ENCODE measurements around the gene SMARCE1.
"Not testable (repeated sequence)": the region's sequence is repeated elsewhere in the genome, so short reads cannot be mapped to it uniquely, and the experiment has no call there.

SMARCE1 gene

DNA sequence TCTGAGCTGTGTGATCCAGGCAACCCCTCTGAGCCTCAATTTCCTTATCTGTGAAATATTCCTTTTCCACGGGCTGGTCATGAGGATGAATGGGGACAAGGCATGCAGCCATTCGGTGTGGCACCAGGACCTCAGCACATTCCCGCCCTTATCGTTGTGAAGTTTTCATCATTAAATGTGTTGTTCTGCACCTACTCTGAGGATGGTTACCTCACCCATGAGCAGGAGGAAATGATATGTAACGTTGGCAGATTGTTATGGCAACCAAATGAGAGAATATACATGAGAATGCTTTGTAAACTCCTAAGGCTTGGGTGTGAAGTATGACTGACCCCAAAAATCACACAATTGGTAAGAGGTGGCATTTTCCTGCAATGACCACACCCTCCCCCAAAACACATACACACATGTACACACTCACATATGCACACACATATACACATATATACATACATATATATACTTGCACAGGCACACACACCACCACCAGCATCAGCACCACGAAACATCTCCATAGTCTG, 39.5 kb downstream of the SMARCE1 start:
- no peak for DNase-seq

DNA sequence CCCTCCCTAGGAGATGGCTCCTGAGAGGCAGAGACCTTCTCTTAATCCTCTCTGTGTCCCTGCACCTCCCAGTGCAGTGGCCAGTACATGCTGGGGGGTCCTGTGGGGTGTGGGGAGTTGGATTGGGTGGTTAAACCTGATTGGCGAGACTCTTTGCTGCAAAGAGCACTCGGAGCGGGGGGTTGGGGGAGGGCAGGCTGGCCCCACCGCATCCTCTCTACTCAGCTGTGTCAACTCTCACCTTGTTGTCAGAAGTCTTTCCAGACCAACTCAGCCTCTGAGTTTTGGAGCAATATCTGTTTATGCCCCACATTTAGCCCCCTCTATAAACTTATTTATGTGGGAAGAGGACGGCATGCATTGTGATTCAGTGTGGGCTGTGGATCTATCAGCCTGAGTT, 40.0 kb downstream of the SMARCE1 start:
- no peak for DNase-seq

DNA sequence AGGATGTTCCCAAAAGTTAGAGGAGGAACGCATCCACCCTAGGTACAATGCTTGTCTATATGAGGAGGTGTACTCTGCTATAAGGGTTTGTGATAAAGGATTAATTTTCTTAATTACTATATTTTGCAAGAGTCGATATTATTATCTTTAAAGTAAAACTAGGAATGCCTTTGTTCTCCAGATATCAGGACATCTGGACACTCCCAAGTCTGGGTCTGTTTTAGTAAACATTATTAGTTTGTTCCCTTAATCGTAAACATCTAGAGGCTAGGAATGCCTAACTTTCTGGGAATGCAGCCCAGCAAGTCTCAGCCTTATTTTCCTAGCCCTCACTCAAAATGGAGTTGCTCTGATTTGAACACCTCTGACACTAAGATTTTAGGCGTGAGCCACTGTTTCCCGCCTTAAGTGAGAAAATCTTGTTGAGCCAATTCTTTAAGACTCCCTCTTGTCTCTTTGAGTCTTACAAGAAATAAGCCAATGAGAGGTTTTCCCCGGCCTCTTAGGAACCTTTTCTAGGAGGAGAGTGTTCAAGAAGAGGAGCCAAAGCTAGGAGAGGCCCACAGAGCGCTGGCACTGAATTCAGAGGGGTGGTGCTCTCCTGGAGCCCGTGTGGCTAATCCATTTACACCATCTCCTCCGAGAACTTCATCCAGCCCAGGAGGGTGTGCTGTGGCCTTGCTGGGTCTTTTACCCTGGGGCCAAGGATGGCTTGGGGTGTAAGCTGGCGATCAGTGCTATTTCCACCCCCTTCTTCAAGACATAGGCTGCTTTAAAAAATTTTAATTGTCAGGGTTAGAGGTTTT, 40.9 kb downstream of the SMARCE1 start:
- no peak for DNase-seq

DNA sequence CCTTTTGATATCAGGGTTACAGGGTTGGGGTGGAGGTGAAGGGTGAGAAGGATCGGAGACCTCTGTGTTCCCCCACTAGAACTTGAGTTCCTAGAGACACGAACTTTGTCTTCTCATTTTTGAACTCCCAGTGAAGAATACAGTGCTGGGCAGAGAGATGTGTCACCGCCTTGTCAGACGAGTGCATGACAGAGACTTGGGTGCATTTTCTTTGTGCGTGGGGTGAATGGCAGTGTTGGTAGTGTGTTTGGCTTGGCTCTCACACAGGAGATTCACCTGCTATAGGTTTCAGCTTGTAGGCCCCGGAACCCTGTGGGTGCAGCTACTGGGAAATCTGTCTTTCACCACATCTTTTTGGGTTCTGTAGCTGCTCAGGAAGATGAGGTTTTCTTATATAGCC, 42.3 kb downstream of the SMARCE1 start:
- DNase-seq: no peak

DNA sequence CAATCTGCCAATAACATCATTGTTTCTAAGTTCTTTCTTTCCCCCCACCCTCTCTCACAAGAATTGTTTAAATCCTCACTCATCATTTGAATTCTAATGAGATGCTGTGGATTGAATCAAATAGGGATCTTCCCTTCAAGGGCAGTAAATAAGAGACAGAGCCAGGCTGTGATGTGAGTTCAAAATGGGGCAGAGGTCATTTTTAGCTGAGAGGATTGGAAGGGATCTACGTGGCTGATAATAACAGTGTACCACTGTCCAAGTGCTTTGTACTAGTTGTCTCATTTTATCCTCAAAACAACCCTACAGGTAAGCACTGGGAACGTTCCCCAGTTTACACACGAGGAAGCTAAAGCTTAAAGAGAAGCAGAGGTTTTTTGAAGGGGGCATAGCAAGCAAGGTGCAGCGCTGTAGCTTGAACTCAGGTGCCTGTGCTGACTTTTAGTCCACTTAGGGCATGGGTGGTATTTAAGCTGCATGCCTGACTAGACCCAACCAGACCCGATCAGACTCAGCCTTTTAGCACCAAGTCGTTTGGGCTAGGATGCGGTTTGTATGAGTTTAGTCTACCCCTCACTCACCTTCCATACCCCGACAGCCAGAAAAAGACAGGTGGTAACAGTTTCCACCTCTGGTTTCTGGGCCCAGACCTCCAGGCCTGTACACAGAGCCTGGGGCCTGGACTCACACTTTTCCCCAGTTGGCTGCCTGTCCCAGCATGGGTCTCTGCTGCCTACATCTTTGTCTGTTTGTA, 43.1 kb downstream of the SMARCE1 start:
- no peak for DNase-seq

DNA sequence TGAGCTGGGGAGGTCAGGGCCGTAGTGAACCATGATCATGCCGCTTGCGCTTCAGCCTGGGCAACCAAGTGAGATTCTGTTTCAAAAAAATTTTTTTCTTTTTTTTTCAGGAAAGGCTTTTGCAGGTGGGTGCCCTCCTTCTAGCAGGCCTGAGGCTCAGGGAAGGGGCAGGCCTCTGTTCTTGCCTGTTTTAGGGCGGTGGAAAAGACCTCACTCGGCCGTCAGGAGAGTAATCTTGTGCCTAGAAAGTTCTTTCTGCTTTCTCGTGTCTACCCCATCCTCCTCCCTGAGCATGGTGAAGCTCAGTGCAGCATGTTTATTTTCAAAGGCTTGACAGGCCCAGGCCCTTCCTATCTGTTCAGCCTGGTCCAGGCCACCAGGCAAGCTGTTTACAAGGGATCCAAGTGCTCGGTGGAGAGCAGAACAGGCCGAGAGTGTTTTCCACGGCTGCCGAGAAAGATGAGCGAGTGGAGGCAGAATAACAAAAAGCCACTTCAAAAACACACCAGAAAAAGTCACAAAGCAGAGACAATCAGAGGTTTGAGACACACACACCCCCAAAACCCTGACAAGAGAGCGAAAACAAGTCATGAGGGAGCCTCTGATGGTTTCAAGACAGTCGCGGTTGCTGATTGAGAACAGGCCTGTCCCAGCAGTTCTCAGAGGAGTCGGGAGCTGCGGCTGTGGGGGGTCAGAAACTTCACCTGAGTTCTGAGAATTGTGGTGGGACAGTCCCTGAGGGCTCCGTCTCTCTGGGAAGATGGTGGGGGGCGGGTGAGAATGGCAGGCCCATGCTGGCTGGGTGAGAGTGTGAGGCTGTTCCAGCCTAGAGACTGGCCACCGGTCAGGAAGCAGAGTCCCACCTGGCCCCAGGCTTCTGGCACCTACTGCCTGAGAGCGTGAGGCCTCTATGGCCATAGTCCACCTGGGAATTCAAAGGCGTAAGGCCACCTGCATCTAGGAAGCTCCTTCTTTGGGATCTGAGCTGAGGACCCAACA, 44.9 kb downstream of the SMARCE1 start:
- no peak for DNase-seq

DNA sequence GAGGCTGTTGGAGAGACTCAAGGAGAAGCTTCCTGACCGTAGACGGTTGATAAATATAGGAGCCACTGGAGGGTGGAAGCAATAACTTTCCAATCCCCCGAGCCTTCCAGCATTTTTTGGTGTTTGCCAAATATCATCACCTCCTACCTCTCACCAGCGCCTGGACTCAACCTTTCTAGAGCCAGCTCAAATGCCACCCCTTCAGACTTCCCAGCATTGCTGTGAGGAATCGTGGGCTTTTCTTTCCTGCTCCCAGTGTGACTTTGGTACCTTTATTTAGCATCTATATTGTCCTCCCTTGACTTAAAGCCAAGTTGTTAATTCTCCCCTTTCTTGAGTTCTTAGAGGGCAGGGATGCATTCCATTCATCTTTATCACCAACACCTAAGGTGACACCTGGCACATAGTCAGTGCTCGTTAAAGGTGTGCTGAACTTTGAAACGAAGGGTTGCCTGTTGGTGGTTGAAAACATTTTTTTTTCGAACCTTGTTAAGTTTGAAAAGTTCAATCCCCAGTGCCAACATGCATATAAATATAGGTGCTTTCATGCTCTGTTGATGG, 47.1 kb downstream of the SMARCE1 start:
- DNase-seq: no peak

DNA sequence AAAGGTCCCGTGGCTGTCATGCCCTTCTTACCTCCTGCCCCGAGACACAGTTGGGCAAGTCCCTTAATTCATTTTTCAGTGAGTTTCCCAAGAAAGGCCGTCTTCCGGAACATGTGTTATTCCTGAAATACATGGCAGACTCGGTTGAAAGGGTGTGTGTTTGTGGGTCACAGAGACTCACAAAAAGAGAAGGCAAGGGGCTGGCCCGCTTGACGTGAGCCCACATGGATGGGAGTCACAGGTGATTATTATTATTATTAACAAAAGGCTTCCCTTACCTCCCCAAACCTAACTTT, 48.2 kb downstream of the SMARCE1 start:
- no peak for DNase-seq

DNA sequence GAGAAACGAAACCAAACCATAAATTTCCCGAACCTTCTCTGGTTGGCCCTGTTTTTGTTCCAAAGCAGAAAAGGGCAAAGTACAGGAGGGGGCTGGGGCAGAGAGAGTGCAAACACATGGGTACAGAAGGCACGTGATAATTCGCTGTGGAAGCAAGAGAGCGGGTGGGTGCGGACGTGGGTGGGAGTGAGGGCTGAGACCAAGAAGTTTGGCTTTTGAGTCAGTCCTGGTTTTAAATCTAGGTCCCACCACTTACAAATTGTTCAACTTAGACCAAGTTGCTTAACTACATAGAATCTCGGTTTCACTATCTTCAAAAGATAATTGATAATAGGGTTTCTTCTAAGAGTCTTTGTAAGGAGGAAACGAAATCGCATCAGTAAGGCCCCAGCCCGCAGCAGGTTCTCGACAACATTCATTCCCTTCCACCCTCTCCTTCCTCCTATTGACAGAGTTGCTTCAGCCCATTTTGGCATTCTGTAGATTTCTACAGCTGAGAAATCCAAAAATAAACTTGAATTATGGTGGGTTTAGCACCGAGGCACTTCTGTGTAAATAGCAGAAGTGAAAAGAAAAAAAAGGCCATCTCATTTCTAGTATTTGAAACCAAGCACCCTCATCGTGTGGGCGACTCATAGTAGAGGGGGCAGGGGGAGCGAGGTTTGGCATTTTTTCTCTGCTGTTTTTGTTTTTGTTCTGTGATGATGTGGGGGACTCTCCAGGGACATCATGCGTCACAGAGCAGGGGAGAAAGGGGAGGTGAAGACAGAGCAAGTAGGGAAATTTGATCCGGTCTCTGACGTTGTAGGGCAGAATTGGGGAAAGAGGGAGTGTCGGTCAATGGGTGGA, 48.8 kb downstream of the SMARCE1 start:
- no peak for DNase-seq

DNA sequence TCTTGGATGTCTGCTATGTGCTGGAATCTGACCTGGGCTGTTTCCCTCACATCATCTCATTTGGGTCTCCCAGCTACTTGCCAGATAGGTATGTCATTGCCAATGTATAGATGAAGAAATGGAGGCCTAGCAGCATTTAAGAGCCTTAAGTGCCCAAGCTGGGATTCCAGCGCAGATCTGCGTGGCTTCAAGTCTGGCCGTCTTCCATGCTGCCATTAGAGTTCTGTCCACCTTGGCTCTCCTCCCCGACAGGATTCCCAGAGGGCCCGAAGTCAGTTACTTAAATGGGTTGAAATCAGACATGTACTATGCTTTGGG, 49.4 kb downstream of the SMARCE1 start:
- no peak for DNase-seq

DNA sequence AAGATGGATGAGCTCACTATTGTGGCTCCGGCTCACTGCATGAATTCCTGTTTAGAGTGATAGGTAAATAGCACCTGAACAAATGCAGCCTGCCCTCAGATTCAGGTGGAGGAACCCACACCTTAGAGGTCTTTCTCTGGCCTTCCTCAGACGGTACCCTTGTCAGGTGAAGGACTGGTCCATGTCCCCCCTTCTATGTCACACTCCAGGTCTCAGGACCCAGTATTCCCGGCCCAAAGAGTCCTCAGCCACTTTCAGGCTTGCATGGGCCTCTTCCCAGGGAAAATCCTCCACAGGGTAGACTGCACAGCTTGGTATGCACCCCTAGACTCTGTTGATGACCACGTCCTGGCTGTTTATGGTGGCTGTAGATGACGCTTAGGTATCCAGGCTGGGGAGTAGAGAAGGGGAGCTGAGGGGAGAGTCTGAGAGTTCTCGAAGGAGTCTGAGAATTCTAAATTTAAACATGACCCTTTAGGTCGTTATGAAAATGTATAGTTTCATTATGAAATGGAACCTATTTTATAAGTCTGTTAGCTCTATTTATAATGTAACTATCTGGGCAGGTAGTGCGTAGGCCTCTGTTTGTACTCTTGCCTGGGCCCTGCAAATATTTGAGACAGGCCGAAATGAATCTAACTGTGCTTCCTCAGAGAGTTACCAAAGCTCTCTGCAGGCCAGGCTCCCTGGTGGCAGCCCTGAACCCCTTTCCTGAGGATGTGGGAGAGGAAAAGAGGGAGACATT, 49.9 kb downstream of the SMARCE1 start:
- no peak for DNase-seq

DNA sequence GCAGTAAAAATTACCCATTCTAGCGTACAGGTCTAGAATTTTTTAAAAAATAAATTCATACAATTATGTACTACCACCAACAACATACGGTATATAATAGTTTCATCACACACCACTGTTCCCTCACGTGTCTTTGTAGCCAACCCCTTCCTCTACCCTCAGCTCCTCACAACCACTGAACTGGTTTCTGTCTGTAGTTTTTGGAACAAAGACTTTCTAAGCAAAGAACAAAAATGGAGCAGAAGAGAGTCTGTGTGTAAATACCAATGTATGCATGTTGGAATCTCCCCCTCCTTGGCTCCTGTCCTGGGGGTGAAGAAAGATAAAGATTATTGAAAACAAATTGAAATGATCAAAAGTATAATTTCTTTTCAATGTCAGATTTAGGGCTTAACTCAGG, 50.5 kb downstream of the SMARCE1 start:
- DNase-seq: no peak

DNA sequence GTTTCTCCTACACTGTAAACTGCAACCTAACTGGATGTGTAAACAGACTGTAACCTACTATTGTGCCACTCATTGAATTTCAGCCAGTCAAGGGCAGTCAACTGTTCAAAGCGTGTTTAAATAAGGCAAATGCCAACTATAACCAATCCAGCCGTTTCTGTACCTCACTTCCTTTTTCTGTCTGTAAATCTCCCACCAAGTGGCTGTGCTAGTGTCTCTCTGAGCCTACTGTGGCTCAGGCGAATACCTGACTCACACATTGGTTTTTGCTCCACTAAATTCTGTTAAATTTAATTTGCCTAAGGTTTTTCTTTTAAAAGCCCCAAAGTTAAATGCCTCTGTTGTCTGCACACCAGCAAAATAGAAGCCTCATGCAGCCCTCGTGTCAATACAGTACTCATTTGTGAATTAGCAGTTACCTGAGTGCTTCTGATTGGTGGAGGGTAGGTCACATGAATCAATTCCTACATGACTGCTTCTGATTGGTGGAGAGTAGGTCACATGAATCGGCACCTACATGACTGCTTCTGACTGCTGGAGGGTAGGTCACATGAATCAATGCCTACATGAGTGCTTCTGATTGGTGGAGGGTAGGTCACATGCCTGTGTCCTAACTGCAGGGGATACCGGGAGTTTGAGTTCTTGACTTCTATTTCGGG, 51.2 kb downstream of the SMARCE1 start:
- DNase-seq: no peak

DNA sequence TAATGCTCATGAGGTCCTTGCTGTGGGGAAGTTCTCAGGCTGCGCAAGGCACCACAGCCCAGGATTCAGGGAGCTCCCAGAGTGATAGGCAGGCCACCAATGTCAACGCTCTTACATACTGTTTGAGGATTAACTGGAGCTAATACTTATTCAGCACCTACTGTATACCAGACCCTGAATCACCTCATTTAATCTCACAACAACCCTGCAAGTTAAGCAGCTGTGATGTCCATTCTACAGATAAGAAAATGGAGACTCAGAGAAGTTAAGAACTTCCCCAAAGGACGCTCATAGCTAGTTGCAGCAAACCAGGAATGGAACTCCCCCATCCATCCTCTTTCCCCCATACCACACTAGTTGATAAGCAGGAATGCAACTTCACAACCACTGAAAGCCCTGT, 56.9 kb downstream of the SMARCE1 start:
- no peak for DNase-seq

DNA sequence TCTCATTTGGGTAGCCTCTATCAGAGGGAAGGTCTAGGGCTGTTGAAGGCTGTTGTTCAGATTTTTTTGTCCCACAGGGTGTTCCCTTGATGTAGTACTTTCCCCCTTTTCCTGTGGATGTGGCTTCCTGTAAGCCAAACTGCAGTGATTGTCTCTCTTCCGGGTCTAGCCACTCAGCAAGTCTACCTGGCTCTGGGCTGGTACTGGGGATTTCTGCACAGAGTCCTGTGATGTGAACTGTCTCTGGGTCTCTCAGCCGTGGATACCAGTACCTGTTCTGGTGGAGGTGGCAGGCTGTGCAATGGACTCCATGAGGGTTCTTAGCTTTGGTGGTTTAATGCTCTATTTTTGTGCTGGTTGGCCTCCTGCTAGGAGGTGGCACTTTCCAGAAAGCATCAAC, 59.1 kb downstream of the SMARCE1 start:
- no peak for DNase-seq

DNA sequence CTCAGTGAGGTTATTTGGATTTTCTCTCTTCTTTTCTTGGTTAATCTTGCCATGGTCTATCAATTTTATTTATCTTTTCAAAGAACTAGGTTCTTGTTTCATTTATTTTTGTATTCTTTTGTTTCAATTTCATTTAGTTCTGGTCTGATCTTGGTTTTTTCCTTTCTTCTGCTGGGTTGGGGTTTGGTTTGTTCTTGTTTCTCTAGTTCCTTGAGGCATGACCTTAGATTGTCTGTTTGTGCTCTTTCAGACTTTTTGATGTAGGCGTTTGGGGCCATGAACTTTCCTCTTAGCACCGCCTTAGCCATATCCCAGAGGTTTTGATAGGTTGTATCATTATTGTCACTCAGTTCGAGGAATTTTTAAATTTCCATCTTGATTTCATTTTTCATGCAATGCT, 61.4 kb downstream of the SMARCE1 start:
- DNase-seq: not testable (repeated sequence)

DNA sequence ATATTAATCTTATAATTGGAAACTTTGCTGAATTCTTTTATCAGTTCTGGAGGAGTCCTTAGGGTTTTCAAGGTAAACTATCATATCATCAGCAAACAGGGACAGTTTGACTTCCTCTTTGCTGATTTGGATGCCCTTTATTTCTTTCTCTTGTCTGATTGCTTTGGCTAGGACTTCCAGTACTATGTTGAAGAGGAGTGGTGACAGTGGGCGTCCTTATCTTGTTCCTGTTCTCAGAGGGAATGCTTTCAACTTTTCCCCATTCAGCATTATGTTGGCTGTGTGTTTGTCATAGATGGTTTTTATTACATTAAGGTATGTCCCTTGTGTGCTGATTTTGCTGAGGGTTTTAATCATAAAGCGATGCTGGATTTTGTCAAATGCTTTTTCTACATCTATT, 62.7 kb downstream of the SMARCE1 start:
- not testable (repeated sequence) for DNase-seq

DNA sequence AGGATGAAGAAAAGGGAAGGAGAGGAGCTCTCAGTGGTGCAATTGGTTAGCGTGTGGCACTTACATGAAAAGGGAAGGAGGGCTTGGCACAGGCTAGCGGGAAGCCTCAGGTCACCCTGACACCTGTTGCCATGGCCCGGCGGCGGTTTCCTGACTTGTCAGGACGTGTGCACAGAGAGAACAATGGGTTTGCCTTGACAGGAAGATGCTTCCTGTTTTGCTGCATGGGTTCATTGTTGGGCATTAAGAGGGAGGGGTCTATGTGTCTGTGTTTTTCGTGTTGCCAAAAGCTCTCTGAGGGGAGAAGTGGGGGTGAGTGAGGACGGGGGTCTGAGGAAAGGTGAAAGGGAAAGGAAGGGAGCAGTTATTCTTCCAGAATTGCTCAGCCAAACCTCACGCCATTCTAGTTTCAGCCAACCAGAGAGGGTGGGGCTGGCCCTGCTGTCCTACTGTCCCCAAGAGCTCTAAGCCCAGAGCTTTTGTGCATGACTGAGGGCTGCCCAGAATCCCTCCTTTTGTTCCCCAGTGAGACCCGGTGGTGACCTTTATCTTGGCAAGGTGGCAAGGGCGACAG, 65.2 kb downstream of the SMARCE1 start:
- DNase-seq: peak; percentile 67

DNA sequence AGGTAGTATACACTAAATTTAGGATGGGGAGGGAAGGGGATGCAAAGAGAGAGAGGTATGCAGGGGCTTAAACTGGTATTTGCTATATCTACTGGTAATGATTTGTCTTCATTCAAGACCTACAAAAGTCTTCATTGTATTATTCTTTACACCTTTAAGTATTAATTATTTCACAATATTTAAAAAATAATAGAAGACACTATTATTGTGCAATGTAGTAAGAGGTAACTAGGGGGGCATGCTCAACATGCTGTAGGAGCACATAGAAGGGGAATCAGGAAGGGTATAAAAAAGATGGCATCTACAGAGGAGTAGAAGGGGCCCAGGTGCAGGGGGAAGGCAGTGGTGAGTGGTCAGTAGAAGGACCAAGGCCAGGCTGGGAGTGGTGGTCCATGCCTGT, 67.5 kb downstream of the SMARCE1 start:
- no peak for DNase-seq

DNA sequence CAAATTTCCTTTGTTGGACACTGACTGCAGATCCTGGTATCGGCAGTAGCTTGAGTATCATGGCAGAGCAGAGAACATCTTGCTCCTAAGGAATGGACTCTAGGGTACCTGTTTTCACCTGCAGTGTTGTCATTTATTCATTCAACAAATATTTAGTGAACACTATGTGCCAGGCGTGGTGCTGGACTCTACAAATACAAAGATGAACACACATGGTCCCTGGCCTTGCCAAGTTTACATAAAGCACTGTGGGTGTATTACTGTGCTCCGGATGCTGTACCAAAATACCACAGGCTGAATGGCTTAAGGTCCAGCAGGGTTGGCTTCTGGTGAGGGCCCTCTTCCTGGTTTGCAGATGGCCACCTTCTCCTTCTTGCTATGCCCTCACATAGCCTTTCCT, 68.1 kb downstream of the SMARCE1 start:
- no peak for DNase-seq
